NCI-H2107 treated with DMSO at 0.1 percent for 48 hours (cell line): ENCODE data around the gene MRPL43.

Experiments
- DNase-seq: peaks from one replicate; lab custom pipeline; 2025; ENCODE audit not compliant: unreplicated experiment; lab: John Stamatoyannopoulos, UW

Gene MRPL43

DNA sequence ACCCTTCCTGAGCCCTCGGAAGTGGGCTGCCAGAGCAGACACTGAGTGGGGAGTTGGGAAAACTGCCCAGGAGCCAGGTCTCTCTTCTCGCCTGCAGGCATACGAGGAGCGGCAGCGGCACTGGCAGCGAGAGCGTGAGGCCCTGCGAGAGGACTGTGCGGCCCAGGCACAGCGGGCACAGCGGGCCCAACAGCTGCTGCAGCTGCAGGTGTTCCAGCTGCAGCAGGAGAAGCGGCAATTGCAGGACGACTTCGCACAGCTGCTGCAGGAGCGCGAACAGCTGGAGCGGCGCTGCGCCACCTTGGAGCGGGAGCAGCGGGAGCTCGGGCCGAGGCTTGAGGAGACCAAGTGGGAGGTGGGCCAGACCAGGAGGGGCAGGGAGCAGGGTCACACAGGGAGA, 18.1 kb upstream of the MRPL43 start:
- no peak for DNase-seq

DNA sequence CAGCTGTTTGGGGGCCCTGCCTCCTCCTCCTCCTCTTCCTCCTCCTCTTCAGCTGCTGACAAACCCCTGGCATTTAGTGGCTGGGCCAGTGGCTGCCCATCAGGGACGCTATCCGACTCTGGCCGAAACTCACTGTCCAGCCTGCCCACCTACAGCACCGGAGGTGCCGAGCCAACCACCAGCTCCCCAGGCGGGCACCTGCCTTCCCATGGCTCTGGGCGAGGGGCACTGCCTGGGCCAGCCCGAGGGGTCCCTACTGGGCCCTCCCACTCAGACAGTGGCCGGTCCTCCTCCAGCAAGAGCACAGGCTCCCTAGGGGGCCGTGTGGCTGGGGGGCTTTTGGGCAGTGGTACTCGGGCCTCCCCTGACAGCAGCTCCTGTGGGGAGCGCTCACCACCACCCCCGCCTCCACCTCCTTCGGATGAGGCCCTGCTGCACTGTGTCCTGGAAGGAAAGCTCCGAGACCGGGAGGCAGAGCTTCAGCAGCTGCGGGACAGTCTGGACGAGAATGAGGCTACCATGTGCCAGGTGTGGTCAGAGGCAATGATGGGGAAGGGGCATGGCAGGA, 16.4 kb upstream of the MRPL43 start:
- DNase-seq: no peak

DNA sequence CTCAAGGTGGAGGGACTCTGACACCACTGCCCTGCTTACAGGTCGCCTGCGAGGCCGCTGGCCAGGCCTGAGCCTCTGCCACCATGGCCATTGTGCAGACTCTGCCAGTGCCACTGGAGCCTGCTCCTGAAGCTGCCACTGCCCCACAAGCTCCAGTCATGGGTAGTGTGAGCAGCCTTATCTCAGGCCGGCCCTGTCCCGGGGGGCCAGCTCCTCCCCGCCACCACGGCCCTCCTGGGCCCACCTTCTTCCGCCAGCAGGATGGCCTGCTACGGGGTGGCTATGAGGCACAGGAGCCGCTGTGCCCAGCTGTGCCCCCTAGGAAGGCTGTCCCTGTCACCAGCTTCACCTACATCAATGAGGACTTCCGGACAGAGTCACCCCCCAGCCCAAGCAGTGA, 15.2 kb upstream of the MRPL43 start:
- no peak for DNase-seq

DNA sequence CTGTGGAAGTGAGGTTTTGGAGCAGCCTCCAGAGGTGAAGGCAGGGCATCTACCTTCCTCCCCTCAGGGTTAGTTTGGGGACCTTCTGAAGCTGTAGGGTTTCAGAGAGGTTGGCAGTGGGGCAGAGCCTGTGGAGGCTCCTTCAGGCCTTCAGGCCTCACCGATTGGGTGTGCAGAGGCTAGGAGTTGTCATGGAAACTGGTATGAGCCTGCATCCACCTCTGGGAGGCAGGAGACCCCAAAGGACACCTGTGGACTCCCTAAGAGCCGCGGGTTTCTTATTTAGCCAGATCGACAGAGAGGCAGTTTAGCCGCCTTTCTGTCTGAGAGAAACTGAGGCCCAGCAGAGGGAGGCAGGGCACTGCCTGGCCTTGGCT, 14.3 kb upstream of the MRPL43 start:
- no peak for DNase-seq

DNA sequence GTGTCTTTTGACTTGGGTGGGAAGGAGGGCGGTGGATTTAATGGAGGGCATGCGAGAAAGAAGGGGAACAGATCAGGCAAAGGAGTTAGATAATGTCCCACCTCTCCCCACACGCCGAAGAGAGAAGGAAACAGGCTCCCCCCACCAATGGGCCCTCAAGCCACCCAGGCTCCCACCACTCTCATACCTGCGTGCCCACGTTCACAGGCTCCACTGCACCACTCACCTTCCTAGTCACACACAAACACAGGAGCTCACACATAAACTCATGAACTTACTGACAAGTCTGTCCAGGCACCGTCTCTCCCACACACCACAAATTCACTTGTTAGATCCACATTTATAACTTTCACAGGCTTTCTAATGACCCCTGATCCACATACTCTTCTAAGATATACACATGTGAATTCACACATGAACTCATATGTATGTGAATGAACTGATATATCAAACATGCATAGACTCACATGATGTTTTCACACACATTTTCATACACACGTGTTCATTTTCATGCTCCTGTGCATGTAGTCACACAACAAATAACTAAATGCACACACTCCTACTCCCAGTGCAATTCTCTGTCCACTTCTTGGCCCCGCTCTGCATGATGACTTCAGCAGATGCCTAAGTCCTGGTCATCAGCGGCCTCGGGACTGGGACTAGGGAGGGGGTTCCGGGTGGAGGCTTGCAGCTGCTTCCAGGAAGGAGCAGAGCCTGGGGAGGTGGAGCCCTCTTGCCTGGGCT, 13.8 kb upstream of the MRPL43 start:
- no peak for DNase-seq

DNA sequence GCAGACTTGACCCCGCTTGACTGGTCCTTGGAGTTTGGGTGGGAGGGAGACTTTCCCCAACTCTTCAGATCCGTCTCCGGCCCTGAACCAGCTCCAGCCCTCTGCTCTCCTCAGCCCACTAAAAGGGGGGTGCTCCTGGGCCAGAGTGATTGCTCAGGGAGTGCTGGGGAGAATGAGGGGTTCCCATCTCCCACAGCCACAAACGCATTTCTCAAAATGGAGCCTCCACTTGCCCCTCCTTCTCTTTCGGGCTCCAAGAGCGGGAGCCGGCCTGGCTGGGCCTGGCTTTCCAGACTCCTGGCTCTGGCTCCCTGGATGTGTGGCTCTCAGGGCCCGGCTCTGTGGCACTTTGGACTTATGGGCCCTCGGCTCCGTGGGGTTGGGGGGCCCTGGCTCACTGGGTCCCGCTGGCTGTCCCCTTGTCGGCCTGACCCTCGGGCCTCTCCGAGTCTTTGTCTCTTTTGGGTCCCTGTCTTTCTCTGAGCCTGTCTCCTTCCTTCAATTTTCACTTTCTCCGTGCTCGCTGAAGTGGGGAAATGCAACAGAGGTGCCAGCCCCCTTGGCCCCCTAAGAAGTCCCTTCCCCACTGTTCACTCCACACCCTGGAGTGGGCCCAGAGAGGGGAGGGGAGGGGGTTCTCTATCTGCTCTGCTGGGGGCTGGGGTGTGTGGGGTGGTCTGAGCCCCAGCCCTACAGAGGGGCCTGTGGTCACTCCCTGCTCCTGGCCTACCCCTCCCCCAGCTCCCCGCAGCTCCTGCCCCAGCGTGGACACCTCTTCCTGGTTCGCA, 13.0 kb upstream of the MRPL43 start:
- DNase-seq: no peak

DNA sequence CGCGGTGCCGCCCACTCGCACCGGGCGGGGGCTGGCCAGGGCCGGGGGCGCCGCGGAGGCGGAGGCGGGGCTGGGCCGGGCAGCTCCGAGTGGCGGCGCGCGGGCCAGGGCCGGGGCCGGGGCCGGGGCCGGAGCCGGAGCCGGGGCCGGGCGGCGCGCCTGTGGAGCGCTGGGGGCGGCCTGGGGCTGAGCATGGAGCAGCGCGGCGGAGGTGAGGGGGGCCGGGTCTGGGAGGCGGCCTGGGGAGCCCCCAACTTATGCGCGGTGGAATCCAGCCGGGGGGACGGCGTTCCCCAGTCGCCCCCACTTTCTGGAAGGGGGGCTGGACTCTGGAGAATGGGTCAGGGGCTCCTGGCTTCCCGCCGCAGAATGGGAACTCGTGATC, 12.4 kb upstream of the MRPL43 start, which contains the start of gene LZTS2:
Gene LZTS2, plus strand, starts transcription at position 67 of the 385 bp plus-strand sequence. CDS start 2,731 bp downstream, outside the sequence.
- no peak for DNase-seq

DNA sequence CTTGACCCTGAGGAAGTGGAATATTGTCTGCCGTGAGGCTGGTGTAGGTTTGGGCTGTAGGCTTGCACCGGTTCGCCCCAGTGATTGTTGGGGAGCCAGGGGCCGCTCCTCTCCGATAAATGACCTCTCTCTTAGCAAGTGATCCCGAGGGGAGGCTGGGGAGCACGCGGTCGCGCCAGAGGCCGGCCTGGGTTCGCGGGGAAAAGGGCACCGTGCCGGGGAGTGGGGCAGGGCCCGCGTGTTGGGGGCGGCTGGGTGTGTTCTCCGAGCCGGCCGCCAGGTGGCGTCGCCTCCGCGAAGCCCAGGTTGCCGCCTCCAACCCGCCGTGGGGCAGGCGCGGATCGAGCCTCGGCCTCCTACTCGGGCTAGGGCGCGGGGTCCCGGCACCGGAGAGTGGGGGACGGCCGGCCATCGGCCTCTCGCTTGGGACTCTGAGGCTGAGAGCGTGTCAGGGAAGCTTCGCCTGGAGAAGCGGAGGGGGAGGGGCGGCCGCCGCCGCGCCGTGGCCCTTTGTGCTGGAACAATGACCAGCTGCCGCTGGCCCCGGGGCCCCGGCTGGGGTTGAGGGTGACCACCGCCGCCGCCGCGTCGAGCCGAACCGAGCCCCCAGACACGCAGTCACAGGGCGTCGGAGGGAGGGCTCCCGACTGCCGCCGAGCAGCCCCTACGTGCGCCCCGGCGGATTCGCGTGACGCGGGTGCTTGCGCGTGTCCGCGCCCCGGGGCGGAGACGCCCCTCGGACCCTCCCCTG, 11.9 kb upstream of the MRPL43 start:
- DNase-seq: no peak

DNA sequence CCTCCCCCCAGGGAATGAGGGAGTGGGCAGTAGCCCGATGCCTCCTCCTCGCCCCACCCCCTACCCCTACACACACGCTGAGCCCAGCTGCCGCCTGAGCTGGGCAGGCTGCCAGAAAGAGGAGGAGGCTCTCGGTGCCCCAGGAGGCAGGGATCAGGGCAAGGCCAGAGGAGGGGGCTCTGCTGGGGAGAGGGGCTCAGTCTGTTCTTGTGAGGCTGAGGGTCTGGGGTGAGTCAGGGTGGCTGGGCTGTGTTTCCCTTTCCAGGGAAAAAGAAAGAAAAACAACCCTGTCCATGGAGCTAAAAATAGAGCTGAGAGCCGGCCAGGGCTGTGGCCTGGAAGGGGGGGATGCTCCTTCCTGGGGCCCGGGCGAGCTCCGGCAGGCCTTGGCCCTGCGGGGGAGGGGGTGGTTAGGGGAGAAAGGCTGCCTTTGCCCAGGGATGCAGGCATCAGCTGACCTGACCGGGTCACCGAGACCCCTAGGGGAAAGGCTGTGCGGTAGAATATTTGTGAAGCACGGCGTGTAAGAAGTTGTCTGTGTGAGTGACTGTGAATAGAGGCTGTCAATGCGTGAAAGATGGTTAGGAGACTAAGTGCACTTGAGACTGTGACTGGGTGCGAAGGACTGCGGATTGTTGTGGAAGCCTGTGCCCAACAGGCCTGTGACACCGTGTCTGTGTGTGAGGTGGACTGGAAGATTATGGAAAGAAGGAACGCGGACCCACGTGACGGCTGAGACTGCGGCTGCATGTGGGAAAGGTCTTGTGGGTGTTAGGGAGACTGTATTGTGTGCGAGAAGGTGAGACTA, 11.1 kb upstream of the MRPL43 start:
- peak; percentile 46 for DNase-seq

DNA sequence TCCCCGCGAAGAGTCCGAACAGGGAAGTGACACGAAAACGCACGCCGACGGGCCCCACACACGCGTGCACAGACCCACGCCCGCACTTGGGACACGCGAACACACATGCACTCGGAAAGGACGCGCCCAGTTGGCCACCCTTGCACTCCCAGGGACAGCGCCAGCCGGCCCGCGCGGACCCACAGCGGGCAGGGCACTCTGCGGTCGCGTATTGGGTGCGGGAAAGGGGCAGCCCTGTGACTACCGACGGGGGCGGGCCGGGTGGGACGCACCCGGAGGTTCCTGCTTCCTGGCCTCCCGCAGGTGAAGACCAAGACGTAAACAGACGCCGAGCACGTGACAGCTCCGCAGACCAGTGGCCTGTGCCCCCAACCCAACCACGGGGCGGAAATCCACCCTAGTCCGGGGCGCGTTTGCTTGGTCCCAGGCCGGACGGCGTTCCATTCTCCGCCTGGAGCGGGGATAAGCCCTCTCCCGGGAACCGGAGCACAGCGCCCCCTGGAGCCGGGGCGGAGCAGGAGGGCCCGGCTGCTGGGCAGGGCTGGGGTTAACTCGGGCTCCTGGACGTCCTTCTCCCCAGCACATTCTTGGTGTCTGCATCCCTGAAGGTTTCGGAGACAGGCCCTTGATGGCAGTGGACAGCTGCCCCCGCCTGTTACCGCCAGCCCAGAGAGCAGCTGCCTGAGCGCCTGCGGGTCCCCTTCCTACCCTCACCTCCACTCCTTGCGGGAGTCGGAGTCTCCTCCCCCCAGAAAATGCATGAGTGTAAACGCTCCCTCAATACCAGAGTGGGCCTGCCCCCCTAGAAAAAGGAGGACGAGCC, 10.3 kb upstream of the MRPL43 start:
- no peak for DNase-seq

DNA sequence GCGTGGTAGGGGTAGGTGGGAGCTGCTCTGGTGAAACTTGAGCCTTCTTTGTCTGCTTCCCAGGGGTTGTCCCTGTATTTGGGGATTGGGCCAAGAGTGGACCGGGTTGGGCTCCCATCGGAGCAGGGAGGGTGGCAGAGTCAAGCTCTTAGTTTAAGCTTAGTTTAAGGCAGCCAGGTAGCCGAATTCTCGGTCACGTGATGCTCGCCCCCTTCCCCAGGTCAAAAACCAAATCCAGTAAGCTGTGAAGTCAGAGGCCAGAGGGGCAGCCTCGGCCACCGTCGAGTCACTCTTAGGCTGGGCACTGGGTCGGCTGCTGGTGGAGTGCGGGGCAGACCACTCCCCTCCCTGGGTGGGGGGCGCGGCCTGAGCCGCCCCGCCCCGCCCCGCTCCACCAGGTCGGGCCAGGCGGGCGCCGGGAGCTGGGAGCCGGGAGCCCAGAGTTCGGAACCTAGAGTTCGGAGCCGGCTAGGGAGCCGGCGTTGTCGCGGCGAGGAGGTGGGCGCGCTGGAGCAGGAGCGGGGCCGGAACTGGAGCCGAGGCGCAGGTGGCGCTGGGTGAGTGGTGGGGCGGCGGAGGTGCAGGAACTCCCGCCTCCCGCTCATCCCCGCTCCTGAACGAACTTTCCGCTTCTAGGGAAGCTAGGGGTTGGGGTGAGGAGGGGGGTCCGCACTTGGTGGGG, 9.5 kb upstream of the MRPL43 start:
- no peak for DNase-seq

DNA sequence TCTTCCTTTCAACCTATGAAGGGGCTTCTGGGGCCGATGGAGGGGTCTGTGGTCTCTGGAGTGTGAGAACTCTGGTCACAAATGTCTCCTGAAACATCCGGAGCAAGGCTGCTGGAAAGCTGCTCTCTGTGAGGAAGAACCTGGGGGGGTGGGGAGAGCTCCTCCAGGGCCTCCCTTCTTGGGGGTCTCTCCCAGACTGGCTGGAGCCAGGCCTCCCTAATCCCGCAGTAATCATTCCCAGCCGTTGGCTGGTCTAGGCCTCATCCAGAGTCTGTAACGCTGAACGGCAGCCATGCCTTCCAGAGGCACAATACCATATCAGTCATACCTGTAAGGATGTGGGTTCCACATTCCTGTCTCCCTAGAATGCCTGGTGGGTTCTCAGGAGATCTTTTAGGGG, 7.9 kb upstream of the MRPL43 start:
- no peak for DNase-seq

DNA sequence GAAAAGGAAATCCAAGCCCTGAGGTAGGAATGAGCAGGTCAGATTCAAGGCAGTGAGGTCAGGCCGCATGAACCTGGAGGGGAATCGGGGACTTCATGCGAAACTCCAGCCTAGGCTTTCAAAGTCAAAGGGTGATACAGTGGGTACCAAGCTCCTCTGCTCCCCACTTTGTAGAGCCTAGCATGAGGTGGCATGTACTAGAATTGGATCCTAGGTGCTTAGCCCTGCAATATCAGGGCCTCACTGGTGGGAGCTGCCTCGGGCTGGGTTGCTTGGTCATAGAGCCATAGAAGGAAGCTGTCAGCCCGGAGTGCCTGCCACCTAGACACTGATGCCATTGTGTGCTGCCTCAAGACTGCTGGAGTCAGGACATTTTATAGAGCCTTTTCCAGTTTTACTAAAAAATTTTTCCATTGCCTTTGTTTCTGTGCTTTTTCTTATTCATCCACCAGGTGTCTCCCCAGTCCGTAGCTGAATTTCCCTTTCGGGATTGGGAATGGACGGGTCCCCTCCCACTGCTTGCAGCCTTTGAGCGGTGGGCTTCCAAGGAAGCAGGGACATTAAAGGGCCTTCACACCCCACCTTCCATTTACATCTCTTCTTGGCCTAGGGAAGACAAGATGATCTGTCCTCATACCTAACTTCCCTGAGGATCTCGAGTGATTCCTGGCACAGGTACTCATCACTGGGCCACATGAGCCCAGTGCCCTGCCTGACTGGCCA, 6.8 kb upstream of the MRPL43 start:
- DNase-seq: peak; percentile 15

DNA sequence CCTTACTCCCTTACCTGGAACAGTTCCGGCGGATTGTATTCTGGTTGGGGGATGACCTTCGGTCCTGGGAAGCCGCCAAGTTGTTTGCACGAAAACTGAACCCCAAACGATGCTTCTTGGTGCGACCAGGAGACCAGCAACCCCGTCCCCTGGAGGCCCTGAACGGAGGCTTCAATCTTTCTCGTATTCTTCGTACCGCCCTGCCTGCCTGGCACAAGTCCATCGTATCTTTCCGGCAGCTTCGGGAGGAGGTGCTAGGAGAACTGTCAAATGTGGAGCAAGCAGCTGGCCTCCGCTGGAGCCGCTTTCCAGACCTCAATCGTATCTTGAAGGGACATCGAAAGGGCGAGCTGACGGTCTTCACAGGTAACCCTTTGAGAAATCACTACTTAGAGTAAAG, 1.8 kb upstream of the MRPL43 start:
- DNase-seq: no peak

DNA sequence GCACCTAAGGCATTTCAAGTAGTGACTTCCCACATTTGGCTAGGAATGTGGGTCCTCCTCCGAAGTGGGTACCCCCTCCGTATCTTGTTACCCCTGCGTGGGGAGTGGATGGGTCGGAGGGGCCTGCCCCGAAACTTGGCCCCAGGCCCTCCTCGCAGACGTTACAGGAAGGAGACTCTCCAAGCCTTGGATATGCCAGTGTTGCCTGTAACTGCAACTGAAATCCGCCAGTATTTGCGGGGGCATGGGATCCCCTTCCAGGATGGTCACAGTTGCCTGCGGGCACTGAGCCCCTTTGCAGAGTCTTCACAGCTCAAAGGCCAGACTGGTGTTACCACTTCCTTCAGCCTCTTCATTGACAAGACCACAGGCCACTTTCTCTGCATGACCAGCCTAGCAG, 869 bp upstream of the MRPL43 start:
- DNase-seq: no peak

DNA sequence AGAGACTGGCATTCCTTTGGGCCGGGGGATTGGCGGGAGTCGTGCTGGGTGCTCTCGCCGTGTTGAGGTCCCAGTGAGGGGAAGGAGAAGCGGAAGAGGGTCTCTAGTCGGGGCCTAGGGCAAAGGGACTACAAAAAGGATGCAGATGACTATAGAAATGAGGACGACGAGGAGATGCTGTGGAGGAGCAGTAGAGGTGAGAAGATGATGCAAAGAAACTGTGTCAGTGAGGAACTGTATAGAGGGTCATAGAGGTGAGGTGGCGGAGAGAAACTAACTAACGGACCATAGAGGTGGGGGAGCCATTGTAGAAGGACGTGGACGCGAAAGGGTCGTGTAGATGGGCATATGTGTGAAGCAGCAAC, 370 bp upstream of the MRPL43 start:
- no peak for DNase-seq

DNA sequence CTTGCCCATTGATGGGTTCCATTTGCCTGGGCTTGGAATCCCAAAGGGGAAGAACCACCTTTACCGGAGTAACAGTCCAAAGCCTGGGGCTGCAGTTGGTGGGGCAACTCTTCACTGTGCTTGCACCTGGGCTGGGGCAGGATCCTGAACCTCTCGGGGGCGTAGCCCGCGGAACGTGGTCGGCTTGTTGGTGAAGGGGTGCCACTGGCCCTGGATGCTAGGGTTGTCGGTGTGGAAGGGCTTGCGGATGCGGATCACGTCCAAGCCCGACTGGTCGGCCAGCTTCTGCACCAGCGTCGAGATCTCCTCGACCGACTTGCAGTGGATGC, 710 bp downstream of the MRPL43 start:
- no peak for DNase-seq

DNA sequence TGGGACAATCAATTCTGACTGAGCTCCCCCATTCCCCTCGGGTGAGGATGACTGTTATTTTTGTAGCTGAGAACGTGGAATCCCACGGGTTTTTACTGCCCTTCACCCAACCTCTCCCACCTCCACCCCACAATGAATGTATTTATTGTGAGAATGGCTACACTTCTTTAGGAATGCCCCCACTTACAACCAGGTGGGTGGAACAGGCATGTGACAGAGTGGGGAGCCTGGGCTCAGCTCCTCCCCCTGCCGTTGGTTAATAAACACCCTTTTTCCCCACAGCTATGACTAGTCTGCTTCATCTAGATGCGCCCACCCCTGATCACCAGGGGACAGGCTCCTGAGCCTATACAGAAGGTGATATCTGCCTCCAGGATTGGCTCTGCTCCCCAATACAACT, 2.0 kb downstream of the MRPL43 start:
- DNase-seq: no peak

DNA sequence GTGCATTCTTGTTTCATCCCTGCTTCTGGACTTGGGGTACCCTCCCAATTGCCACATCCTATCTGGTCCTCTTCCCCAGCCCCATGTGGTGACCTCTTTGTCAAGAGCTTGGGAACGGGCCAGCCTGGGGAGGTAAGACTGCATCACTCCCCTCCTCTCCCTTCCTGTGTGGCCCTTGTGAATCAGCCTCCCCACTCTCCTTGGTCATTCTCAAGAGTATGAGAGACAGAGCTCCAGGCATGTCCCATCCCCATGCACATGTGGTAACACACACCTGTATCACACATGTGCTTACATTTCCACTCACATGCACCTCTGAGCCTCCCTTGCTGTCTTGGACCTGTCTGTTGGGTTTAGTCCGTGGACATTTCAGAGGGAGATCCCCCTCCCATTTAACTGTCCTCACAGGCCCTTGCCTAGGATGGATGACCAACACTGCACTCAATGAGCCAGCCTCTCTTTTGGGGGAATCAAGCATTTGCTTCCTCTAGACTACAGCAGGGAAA, 2.6 kb downstream of the MRPL43 start:
- DNase-seq: no peak
